Measurements from ENCODE around the gene MACROD2. TPM values are rescaled to one million over a fixed set of nuclear protein-coding genes. Genes with fewer than 3 reads are reported as not detected.

Gene MACROD2
- total RNA-seq, 2 donors from 2014 or later = 0.95 to 4.2 TPM

DNA sequence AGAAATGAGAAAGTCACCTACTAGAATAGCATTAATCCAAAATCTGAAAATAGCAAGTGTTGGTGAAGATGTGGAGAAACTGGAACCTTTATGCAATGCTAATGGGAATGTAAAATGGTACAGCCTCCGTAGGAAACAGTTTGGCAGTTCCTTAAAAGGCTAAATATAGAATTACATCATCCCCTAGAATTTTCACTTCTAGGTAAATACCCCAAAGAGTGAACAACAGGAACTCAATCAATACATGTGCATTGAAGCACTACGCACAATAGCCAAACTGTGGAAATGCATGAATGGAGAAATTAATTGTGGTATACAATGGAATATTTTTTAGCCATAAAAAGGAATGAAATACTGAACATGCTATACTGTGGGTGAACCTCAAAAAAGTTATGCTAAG is 1324.1 kb downstream of the MACROD2 start:
- Histone ChIP-seq H3K9me3 (no peaks in the 10 kb centered on the region), H3K27me3 (replicated peaks; ENCODE audit: insufficient read depth) (no peaks in the 10 kb centered on the region), H3K4me1 (ENCODE audit: control insufficient read depth in 1 of 2, low read depth in 2 of 2) (no peaks in the 10 kb centered on the region), H3K27ac (no peak overlapping the region), H3K4me3 (no peak overlapping the region), H3K36me3 (no peaks in the 10 kb centered on the region)
- DNase-seq (ENCODE audit: low spot score) (no peak), ATAC-seq (ENCODE audit: insufficient number of reproducible peaks, low FRiP score, low read depth) (no peak)
- TF ChIP-seq, protein P1, sequence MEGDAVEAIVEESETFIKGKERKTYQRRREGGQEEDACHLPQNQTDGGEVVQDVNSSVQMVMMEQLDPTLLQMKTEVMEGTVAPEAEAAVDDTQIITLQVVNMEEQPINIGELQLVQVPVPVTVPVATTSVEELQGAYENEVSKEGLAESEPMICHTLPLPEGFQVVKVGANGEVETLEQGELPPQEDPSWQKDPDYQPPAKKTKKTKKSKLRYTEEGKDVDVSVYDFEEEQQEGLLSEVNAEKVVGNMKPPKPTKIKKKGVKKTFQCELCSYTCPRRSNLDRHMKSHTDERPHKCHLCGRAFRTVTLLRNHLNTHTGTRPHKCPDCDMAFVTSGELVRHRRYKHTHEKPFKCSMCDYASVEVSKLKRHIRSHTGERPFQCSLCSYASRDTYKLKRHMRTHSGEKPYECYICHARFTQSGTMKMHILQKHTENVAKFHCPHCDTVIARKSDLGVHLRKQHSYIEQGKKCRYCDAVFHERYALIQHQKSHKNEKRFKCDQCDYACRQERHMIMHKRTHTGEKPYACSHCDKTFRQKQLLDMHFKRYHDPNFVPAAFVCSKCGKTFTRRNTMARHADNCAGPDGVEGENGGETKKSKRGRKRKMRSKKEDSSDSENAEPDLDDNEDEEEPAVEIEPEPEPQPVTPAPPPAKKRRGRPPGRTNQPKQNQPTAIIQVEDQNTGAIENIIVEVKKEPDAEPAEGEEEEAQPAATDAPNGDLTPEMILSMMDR (IDR thresholded peaks at IDR 0.05) = no peak

DNA sequence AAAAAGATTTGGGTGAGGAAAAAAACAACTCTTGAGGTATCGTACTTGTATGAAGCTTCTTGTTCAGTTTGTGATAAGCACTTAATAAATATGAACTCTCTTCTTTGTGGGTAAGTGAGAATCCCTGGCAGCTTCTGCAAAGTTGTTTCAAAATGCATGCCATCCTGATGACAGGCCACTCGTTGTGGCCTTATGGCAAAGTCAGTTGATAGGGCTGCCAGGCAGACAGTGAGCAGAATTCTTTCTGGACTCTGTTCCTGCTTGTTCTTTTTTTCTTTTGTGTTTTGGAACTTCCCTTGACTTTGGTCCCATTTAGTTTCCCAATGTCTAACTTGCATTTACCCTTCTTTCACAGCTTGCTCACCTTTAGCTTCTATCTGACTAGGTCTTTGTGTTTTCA is 1325.6 kb downstream of the MACROD2 start:
- DNase-seq (ENCODE audit: low spot score) = no peak
- Histone ChIP-seq H3K36me3 (no peaks in the 10 kb centered on the region), H3K27ac (no peak overlapping the region), H3K4me3 (no peak overlapping the region), H3K27me3 (replicated peaks; ENCODE audit: insufficient read depth) (no peaks in the 10 kb centered on the region), H3K4me1 (ENCODE audit: control insufficient read depth in 1 of 2, low read depth in 2 of 2) (no peaks in the 10 kb centered on the region), H3K9me3 (no peaks in the 10 kb centered on the region)
- no peak for ATAC-seq (ENCODE audit: insufficient number of reproducible peaks, low FRiP score, low read depth)
- TF ChIP-seq, protein P1 (IDR thresholded peaks at IDR 0.05) = no peak

DNA sequence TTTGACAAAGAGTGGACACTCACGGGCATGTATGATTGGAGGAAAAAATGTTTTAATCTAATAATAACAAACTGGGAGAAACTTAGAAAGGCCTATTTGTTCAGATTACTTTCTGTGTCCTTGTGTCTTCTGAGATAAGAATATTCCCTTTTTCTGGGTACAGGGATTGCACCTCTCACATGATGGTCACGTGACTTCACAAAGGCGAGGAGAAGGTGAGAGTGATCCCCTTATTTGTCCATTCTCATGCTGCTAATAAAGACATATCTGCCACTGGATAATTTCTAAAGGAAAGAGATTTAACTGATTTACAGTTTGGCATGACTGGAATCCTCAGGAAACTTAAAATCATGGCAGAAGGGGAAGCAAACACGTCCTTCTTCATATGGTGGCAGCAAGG is 1331.8 kb downstream of the MACROD2 start:
- no peaks in the 10 kb centered on the region for H3K36me3 ChIP-seq
- no peaks in the 10 kb centered on the region for H3K27me3 ChIP-seq (replicated peaks; ENCODE audit: insufficient read depth)
- ATAC-seq (ENCODE audit: insufficient number of reproducible peaks, low FRiP score, low read depth) (no peak), DNase-seq (ENCODE audit: low spot score) (no peak)
- no peaks in the 10 kb centered on the region for H3K4me1 ChIP-seq (ENCODE audit: control insufficient read depth in 1 of 2, low read depth in 2 of 2)
- H3K9me3 ChIP-seq = no peaks in the 10 kb centered on the region
- H3K27ac ChIP-seq = no peak overlapping the region
- H3K4me3 ChIP-seq = no peak overlapping the region
- TF ChIP-seq, protein P1 (IDR thresholded peaks at IDR 0.05) = no peak

DNA sequence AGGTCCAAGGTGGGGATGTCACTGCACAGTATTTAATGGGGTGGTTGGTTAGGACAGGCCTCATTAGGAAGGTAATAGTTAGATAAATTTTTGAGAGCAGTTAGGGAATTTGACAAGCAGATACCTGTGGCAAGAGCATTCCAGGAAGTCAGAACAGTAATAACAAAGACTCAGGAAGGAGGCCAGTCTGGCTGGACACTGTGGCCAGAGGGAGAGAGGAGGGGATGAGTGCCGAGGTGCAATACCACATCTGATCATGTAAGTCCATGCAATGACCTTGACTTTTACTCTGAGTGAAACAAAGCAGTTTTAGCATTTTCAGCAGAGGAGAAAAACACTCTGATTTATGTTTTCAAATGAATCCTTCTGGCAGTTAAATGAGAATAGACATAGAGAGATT is 1332.8 kb downstream of the MACROD2 start:
- H3K36me3 ChIP-seq = no peaks in the 10 kb centered on the region
- no peaks in the 10 kb centered on the region for H3K9me3 ChIP-seq
- TF ChIP-seq, protein P1 (IDR thresholded peaks at IDR 0.05) = no peak
- DNase-seq (ENCODE audit: low spot score) (no peak), ATAC-seq (ENCODE audit: insufficient number of reproducible peaks, low FRiP score, low read depth) (no peak)
- H3K27ac ChIP-seq = no peak overlapping the region
- H3K27me3 ChIP-seq (replicated peaks; ENCODE audit: insufficient read depth) = no peaks in the 10 kb centered on the region
- H3K4me1 ChIP-seq (ENCODE audit: control insufficient read depth in 1 of 2, low read depth in 2 of 2) = no peaks in the 10 kb centered on the region
- H3K4me3 ChIP-seq = no peak overlapping the region

DNA sequence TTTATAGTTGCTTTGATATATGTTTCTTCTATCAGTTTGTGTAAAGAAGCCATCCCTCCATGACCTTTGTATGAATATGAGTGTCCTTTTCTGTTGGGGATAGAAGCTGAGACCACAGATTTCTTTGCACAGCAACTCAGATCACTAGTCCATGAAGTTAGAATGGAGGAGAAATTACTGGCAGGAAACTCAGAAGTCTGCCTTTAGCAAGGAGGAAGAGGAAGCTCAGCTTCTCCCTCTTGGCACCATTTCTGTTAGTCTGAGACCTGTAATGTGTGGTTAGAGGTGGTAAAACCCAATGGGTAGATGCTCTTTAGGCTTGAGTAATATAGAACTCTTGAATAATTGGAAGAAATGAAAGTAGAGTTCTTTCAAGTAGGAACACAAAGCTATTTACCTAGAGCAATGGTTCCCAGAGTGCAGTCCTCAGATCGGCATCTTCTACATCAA is 1337.4 kb downstream of the MACROD2 start:
- H3K4me3 ChIP-seq = no peak overlapping the region
- no peaks in the 10 kb centered on the region for H3K36me3 ChIP-seq
- no peak overlapping the region for H3K27ac ChIP-seq
- no peak for ATAC-seq (ENCODE audit: insufficient number of reproducible peaks, low FRiP score, low read depth)
- no peaks in the 10 kb centered on the region for H3K4me1 ChIP-seq (ENCODE audit: control insufficient read depth in 1 of 2, low read depth in 2 of 2)
- TF ChIP-seq, protein P1 (IDR thresholded peaks at IDR 0.05) = no peak
- H3K9me3 ChIP-seq = no peaks in the 10 kb centered on the region
- no peaks in the 10 kb centered on the region for H3K27me3 ChIP-seq (replicated peaks; ENCODE audit: insufficient read depth)
- DNase-seq (ENCODE audit: low spot score) = no peak
